ENCODE results near the gene F2RL1. TPM values are rescaled to one million over a fixed set of nuclear protein-coding genes. Genes with fewer than 3 reads are reported as not detected.

The F2RL1 gene
- total RNA-seq, 1 donor from 2014 or later = 3.7 TPM

- no peak for DNase-seq (ENCODE audit: low spot score)
- intact Hi-C loops (cut with DNase I) = loop anchor here (5.0 kb wide), 1 partner anchor 42 kb away; no protein-coding TSS in a partner anchor
Measured at GRCh38 chr5:76870046-76870445, 51.2 kb downstream of the F2RL1 start.

- DNase-seq (ENCODE audit: low spot score) = no peak
- intact Hi-C loops (cut with DNase I) = loop anchor here (5.0 kb wide), 1 partner anchor 38 kb away; no protein-coding TSS in a partner anchor
Measured at GRCh38 chr5:76874088-76874581, 55.3 kb downstream of the F2RL1 start.

Other genes with a start within 250 kb of the F2RL1 start
- gene F2RL2, start 195.6 kb upstream of the F2RL1 start, total RNA-seq = 3.4 TPM
- gene F2R, start 102.9 kb upstream of the F2RL1 start, total RNA-seq = 33.5 TPM
- not detected for gene S100Z, start 31.0 kb downstream of the F2RL1 start, total RNA-seq
- 3.1 TPM for gene CRHBP, start 134.0 kb downstream of the F2RL1 start, total RNA-seq
- 16.9 TPM for gene AGGF1, start 211.4 kb downstream of the F2RL1 start, total RNA-seq

Data from cardiac septum (tissue), 1 donor.